Measurements from ENCODE around the gene FBXW2. TPM values are rescaled to one million over a fixed set of nuclear protein-coding genes. Genes with fewer than 3 reads are reported as not detected.

FBXW2 gene
- polyA plus RNA-seq, 1 of the 3 experiments (the other 2 are of a cell fraction): 40.1 TPM

DNA sequence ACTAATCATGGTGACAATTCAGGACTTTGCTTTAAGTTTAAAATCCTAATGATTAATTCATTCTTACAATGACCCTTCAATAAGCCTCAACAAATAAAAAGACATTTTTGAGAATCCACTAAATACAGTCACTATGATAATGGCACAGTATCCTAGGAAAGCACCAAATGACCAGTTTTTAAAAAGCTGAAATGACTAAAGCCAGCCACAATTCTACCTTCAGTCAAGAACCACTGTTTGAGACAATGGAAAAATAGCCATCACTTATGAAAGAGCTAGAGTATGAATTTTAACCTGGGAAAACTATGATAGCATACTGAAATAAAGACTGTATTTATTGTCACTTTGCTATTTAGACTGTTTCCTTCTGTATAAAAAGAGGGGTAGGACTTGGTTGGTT lies 14.0 kb downstream of the FBXW2 start:
- no peak overlapping the region for H2AFZ ChIP-seq (ENCODE audit: low read depth)
- H3K79me2 ChIP-seq (ENCODE audit: insufficient read depth): peaks cover 59% of the 10 kb centered on the region
- TF ChIP-seq FOSL2 (IDR thresholded peaks at IDR 0.05; ENCODE audit: borderline replicate concordance, low read depth) (no peak), FOXJ3 (CRISPR knock-in tag; IDR thresholded peaks at IDR 0.05) (no peak), RAD21 (IDR thresholded peaks at IDR 0.05; ENCODE audit: low read length) (no peak), FOXM1 (IDR thresholded peaks at IDR 0.05; ENCODE audit: low read depth) (no peak)
- TF ChIP-seq, protein P1, sequence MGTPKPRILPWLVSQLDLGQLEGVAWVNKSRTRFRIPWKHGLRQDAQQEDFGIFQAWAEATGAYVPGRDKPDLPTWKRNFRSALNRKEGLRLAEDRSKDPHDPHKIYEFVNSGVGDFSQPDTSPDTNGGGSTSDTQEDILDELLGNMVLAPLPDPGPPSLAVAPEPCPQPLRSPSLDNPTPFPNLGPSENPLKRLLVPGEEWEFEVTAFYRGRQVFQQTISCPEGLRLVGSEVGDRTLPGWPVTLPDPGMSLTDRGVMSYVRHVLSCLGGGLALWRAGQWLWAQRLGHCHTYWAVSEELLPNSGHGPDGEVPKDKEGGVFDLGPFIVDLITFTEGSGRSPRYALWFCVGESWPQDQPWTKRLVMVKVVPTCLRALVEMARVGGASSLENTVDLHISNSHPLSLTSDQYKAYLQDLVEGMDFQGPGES (IDR thresholded peaks at IDR 0.05; ENCODE audit: low read depth, low read length): no peak
- TF ChIP-seq, protein P2, sequence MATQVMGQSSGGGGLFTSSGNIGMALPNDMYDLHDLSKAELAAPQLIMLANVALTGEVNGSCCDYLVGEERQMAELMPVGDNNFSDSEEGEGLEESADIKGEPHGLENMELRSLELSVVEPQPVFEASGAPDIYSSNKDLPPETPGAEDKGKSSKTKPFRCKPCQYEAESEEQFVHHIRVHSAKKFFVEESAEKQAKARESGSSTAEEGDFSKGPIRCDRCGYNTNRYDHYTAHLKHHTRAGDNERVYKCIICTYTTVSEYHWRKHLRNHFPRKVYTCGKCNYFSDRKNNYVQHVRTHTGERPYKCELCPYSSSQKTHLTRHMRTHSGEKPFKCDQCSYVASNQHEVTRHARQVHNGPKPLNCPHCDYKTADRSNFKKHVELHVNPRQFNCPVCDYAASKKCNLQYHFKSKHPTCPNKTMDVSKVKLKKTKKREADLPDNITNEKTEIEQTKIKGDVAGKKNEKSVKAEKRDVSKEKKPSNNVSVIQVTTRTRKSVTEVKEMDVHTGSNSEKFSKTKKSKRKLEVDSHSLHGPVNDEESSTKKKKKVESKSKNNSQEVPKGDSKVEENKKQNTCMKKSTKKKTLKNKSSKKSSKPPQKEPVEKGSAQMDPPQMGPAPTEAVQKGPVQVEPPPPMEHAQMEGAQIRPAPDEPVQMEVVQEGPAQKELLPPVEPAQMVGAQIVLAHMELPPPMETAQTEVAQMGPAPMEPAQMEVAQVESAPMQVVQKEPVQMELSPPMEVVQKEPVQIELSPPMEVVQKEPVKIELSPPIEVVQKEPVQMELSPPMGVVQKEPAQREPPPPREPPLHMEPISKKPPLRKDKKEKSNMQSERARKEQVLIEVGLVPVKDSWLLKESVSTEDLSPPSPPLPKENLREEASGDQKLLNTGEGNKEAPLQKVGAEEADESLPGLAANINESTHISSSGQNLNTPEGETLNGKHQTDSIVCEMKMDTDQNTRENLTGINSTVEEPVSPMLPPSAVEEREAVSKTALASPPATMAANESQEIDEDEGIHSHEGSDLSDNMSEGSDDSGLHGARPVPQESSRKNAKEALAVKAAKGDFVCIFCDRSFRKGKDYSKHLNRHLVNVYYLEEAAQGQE (IDR thresholded peaks at IDR 0.05; ENCODE audit: low read depth, low read length): no peak
- H3K4me1 ChIP-seq (ENCODE audit: control insufficient read depth in 1 of 2, insufficient read depth in 2 of 2, low read depth in 1 of 2, low read length in 1 of 2): no peaks in the 10 kb centered on the region
- H4K20me1 ChIP-seq (ENCODE audit: insufficient read depth): 0 out of 2 replicates have a peak, but pooled peaks cover 4% of the 10 kb centered on the region
- CTCF ChIA-PET: interaction anchor here (2.2 to 2.3 kb wide), 2 partner anchors 24 to 159 kb away, joined by 7 read pairs; no protein-coding TSS in a partner anchor
- H3K9me3 ChIP-seq: no peaks in the 10 kb centered on the region
- H3K27me3 ChIP-seq (ENCODE audit: insufficient read depth): no peaks in the 10 kb centered on the region
- no peaks in the 10 kb centered on the region for H3K9me2 ChIP-seq
- POLR2A ChIA-PET: interaction anchor here (0.7 kb wide), 1 partner anchor 105 kb away, joined by 3 read pairs; no protein-coding TSS in a partner anchor
- no peak overlapping the region for H3K4me2 ChIP-seq
- H3F3A ChIP-seq (replicated peaks; ENCODE audit: insufficient read depth): no peaks in the 10 kb centered on the region
- no peak overlapping the region for H3K27ac ChIP-seq (ENCODE audit: low read depth in 2 of 2, low read length in 1 of 2)
- H3K4me3 ChIP-seq (ENCODE audit: low read depth in 2 of 2, low read length in 1 of 2): no peak overlapping the region
- H3K36me3 ChIP-seq (replicated peaks in 1 of 2; ENCODE audit: control insufficient read depth in 1 of 2, insufficient read depth in 2 of 2, low read length in 1 of 2): peaks cover 49 to 60% of the 10 kb centered on the region in 2 experiments
- H3K9ac ChIP-seq: no peak overlapping the region
- DNase-seq: no peak

DNA sequence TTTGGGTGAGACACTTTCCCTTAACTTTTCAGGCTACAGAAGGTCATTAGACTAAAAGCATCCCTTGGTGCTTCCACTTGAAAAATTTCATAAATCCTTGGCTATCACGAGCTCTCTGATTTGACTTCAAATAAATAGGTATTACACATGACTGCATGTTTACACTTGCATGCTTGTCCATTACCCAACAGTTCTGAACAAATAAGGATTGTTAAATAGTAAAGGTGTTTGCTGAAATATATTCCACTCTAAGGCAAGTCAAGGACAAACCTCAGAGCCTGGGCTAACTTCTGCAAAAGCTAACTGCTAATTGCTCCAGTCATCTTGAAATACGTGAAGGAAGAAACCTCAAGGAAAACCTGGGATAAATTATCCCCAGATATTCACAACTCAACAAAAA lies 14.5 kb downstream of the FBXW2 start:
- ChIA-PET POLR2A (no interaction called here), CTCF (interaction anchor here (2.2 to 2.3 kb wide), 2 partner anchors 23 to 159 kb away, joined by 7 read pairs; no protein-coding TSS in a partner anchor)
- no peak overlapping the region for H3K4me3 ChIP-seq (ENCODE audit: low read depth in 2 of 2, low read length in 1 of 2)
- peaks cover 54% of the 10 kb centered on the region for H3K79me2 ChIP-seq (ENCODE audit: insufficient read depth)
- no peak for DNase-seq
- H3F3A ChIP-seq (replicated peaks; ENCODE audit: insufficient read depth): no peaks in the 10 kb centered on the region
- no peaks in the 10 kb centered on the region for H3K4me1 ChIP-seq (ENCODE audit: control insufficient read depth in 1 of 2, insufficient read depth in 2 of 2, low read depth in 1 of 2, low read length in 1 of 2)
- peaks cover 53 to 57% of the 10 kb centered on the region in 2 experiments for H3K36me3 ChIP-seq (replicated peaks in 1 of 2; ENCODE audit: control insufficient read depth in 1 of 2, insufficient read depth in 2 of 2, low read length in 1 of 2)
- H3K9me3 ChIP-seq: no peaks in the 10 kb centered on the region
- H3K27ac ChIP-seq (ENCODE audit: low read depth in 2 of 2, low read length in 1 of 2): no peak overlapping the region
- H4K20me1 ChIP-seq (ENCODE audit: insufficient read depth): 0 out of 2 replicates have a peak, but pooled peaks cover 4% of the 10 kb centered on the region
- WGBS (ENCODE audit: low lambda C conversion rate): 85% methylated on average over 2 of the region's 2 CpGs
- H3K4me2 ChIP-seq: no peak overlapping the region
- no peaks in the 10 kb centered on the region for H3K27me3 ChIP-seq (ENCODE audit: insufficient read depth)
- H3K9ac ChIP-seq: no peak overlapping the region
- no peak overlapping the region for H2AFZ ChIP-seq (ENCODE audit: low read depth)
- no peaks in the 10 kb centered on the region for H3K9me2 ChIP-seq
- TF ChIP-seq, protein P3, sequence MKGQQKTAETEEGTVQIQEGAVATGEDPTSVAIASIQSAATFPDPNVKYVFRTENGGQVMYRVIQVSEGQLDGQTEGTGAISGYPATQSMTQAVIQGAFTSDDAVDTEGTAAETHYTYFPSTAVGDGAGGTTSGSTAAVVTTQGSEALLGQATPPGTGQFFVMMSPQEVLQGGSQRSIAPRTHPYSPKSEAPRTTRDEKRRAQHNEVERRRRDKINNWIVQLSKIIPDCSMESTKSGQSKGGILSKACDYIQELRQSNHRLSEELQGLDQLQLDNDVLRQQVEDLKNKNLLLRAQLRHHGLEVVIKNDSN (IDR thresholded peaks at IDR 0.05; ENCODE audit: borderline replicate concordance, low read depth): no peak
- no peak for TF ChIP-seq GATA2 (CRISPR knock-in tag; IDR thresholded peaks at IDR 0.05)
